H9 (cell line): ENCODE results near the gene SYCE1. TPM values are rescaled to one million over a fixed set of nuclear protein-coding genes. Genes with fewer than 3 reads are reported as not detected.

Experiments
- DNase-seq: peaks from one replicate; pipeline ENCODE4 v3.0.0-alpha.2; 2017
- H2AFZ ChIP-seq: one replicate; pipeline ENCODE4 v1.6.1; 2013; ENCODE audit warnings: mild to moderate bottlenecking, low read length, control low read depth, moderate library complexity
- H2AK5ac ChIP-seq: 2 replicates; pipeline ENCODE4 v1.6.1; 2013; ENCODE audit warnings: low read length, control low read depth, mixed read lengths; ENCODE audit not compliant: insufficient read length
- H2BK120ac ChIP-seq: one replicate; pipeline ENCODE4 v1.6.1; 2013; ENCODE audit warnings: low read depth, mild to moderate bottlenecking, low read length, control low read depth, inconsistent platforms; ENCODE audit not compliant: poor library complexity, severe bottlenecking
- H2BK12ac ChIP-seq: 2 replicates; pipeline ENCODE4 v1.6.1; 2013; ENCODE audit warnings: low read length, control low read depth, mixed read lengths, low read depth; ENCODE audit not compliant: insufficient read length
- H2BK15ac ChIP-seq: 2 replicates; pipeline ENCODE4 v1.6.1; 2013; ENCODE audit warnings: low read depth, low read length, control low read depth
- H2BK20ac ChIP-seq: one replicate; pipeline ENCODE4 v1.6.1; 2013; ENCODE audit warnings: low read depth, mild to moderate bottlenecking, low read length, control low read depth, inconsistent platforms; ENCODE audit not compliant: poor library complexity, severe bottlenecking
- H2BK5ac ChIP-seq: 2 replicates; pipeline ENCODE4 v1.6.1; 2013; ENCODE audit warnings: low read length, control low read depth, mixed read lengths; ENCODE audit not compliant: insufficient read length
- H3K14ac ChIP-seq: 2 replicates; pipeline ENCODE4 v1.6.1; 2013; ENCODE audit warnings: low read length, control low read depth; ENCODE audit not compliant: insufficient read depth
- H3K18ac ChIP-seq: 2 replicates; pipeline ENCODE4 v1.6.1; 2013; ENCODE audit warnings: low read depth, mild to moderate bottlenecking, mixed read lengths, low read length, control low read depth; ENCODE audit not compliant: insufficient read length
- H3K23ac ChIP-seq: 2 replicates; pipeline ENCODE4 v1.6.1; 2013; ENCODE audit warnings: low read length, control low read depth, mixed read lengths, low read depth; ENCODE audit not compliant: insufficient read length
- H3K23me2 ChIP-seq: 2 replicates; pipeline ENCODE4 v1.6.1; 2013; ENCODE audit warnings: low read depth, mild to moderate bottlenecking, mixed read lengths, low read length, control low read depth; ENCODE audit not compliant: insufficient read length, poor library complexity, severe bottlenecking
- H3K27ac ChIP-seq: 2 replicates; pipeline ENCODE4 v1.5.1; 2013; ENCODE audit warnings: low read length, control low read depth, mixed read lengths, low read depth; ENCODE audit not compliant: insufficient read length
- H3K27me3 ChIP-seq: 2 replicates; pipeline ENCODE4 v1.6.1; 2013; ENCODE audit warnings: low read length, control low read depth, inconsistent platforms; ENCODE audit not compliant: insufficient read depth
- H3K4ac ChIP-seq: 2 replicates; pipeline ENCODE4 v1.6.1; 2013; ENCODE audit warnings: low read depth, mild to moderate bottlenecking, control low read depth, inconsistent platforms, low read length, moderate library complexity
- H3K4me1 ChIP-seq: 2 replicates; pipeline ENCODE4 v1.6.1; 2013; ENCODE audit warnings: low read length, control low read depth, inconsistent platforms; ENCODE audit not compliant: insufficient read depth
- H3K4me2 ChIP-seq: 2 replicates; pipeline ENCODE4 v1.6.1; 2013; ENCODE audit warnings: low read length, control low read depth, mixed read lengths; ENCODE audit not compliant: insufficient read length, insufficient read depth
- H3K56ac ChIP-seq: 2 replicates; pipeline ENCODE4 v1.6.1; 2013; ENCODE audit warnings: low read depth, mild to moderate bottlenecking, mixed read lengths, low read length, control low read depth; ENCODE audit not compliant: insufficient read length
- H3K79me1 ChIP-seq: 2 replicates; pipeline ENCODE4 v1.6.1; 2013; ENCODE audit warnings: low read depth, mild to moderate bottlenecking, moderate library complexity, low read length, control low read depth, inconsistent platforms; ENCODE audit not compliant: insufficient read depth, poor library complexity, severe bottlenecking
- H3K79me2 ChIP-seq: 2 replicates; pipeline ENCODE4 v1.6.1; 2013; ENCODE audit warnings: low read length, control low read depth, inconsistent platforms; ENCODE audit not compliant: insufficient read depth
- H3K9ac ChIP-seq: 2 replicates; pipeline ENCODE4 v1.6.1; 2013; ENCODE audit warnings: low read length, control low read depth, mixed read lengths; ENCODE audit not compliant: insufficient read length; ENCODE audit errors: extremely low read depth
- H3K9me3 ChIP-seq: one replicate; pipeline ENCODE4 v1.6.1; 2013; ENCODE audit warnings: low read depth, low read length, inconsistent platforms; ENCODE audit not compliant: control insufficient read depth
- H3T11ph ChIP-seq: one replicate; pipeline ENCODE4 v1.6.1; 2013; ENCODE audit warnings: mild to moderate bottlenecking, low read length, control low read depth, inconsistent platforms
- H4K20me1 ChIP-seq: one replicate; pipeline ENCODE4 v1.6.1; 2013; ENCODE audit not compliant: control insufficient read depth, insufficient read length, insufficient read depth
- H4K5ac ChIP-seq: 2 replicates; pipeline ENCODE4 v1.6.1; 2013; ENCODE audit warnings: low read depth, mild to moderate bottlenecking, mixed read lengths, low read length, control low read depth; ENCODE audit not compliant: insufficient read length
- H4K8ac ChIP-seq: replicated peaks from 2 replicates; pipeline ENCODE4 v1.6.1; 2013; ENCODE audit warnings: low read length, control low read depth, mixed read lengths, low read depth; ENCODE audit not compliant: insufficient read length
- H4K91ac ChIP-seq: 2 replicates; pipeline ENCODE4 v1.6.1; 2013; ENCODE audit warnings: low read depth, mild to moderate bottlenecking, moderate library complexity, mixed read lengths, low read length, control low read depth; ENCODE audit not compliant: insufficient read length
- H3K27ac Mint-ChIP-seq, 3 experiments: 2 replicates in 2 of 3; 3 replicates in 1 of 3; pipeline ENCODE4 v1.8.0; 2020 to 2021; ENCODE audit warnings: mixed read lengths in 3 of 3, mild to moderate bottlenecking in 1 of 3, moderate library complexity in 1 of 3
- H3K27me3 Mint-ChIP-seq: 2 replicates; pipeline ENCODE4 v1.8.0; 2021; ENCODE audit warnings: low read depth, mild to moderate bottlenecking, moderate library complexity, mixed read lengths
- H3K36me3 Mint-ChIP-seq, 3 experiments: 2 replicates in 2 of 3; 3 replicates in 1 of 3; pipeline ENCODE4 v1.8.0; 2020 to 2021; ENCODE audit warnings: low read depth in 3 of 3, mixed read lengths in 3 of 3; ENCODE audit not compliant: insufficient read depth in 1 of 3
- H3K4me1 Mint-ChIP-seq, 2 experiments: 2 replicates each; pipeline ENCODE4 v1.8.0; 2020; ENCODE audit warnings: mixed read lengths in 2 of 2
- H3K4me3 Mint-ChIP-seq, 2 experiments: 2 replicates in 1 of 2; 3 replicates in 1 of 2; pipeline ENCODE4 v1.8.0; 2020 to 2021; ENCODE audit warnings: mild to moderate bottlenecking in 2 of 2, mixed read lengths in 2 of 2, moderate library complexity in 1 of 2
- H3K9me3 Mint-ChIP-seq, 2 experiments: 2 replicates in 1 of 2; 3 replicates in 1 of 2; pipeline ENCODE4 v1.8.0; 2020; ENCODE audit warnings: mild to moderate bottlenecking in 2 of 2, mixed read lengths in 2 of 2, moderate library complexity in 1 of 2
- WGBS: extraction: QIAGEN DNeasy Blood & Tissue Kit; methylation state at CpG from one replicate; pipeline ENCODE4 v1.1.7; 2013; ENCODE audit warnings: missing lambda C conversion rate, low lambda C conversion rate, mixed read lengths; ENCODE audit not compliant: insufficient read length; ENCODE audit errors: extremely low coverage; 5-methylcytosine and 5-hydroxymethylcytosine counted together
- total RNA-seq: library from RNA; stranded (reverse); gene quantifications from 2 replicates; pipeline ENCODE4 v1.2.1, GENCODE V29; 2021
- TF ChIP-seq, protein P1 (sequence below): fragments of 200-600 bp; sonication (generic); conservative IDR thresholded peaks from 3 replicates; pipeline ENCODE4 v1.8.0; 2021; ENCODE audit warnings: antibody characterized with exemption, mild to moderate bottlenecking

SYCE1 gene
- total RNA-seq, 1 experiment from 2014 or later, result not detected

DNA sequence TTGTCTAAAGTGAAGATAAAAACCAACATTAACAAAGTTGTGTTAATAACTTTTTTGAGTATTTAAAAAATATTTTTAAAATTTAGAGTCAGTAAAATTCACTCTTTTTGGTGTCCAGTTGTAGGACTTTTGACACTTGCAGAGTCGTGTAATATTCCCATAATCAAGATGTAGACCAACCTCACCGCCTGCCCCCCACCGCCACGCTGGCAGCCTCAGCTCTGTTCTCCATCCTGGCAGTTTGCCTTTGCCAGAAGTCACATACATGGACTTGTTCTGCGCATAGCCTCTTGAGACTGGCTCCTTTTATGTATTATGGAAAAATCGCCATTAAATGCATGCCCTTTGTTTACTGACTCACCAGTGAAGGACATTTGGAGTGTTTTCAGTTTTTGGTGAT is 27.3 kb upstream of the SYCE1 start:
- Histone ChIP-seq H3K79me1 (no peaks in the 10 kb centered on the region), H4K20me1 (no peaks in the 10 kb centered on the region), H3T11ph (no peak overlapping the region), H2BK12ac (no peak overlapping the region), H3K79me2 (no peaks in the 10 kb centered on the region), H3K4me2 (no peak overlapping the region), H3K9ac (no peak overlapping the region), H2BK20ac (no peak overlapping the region), H3K18ac (no peak overlapping the region), H2BK15ac (no peak overlapping the region), H3K27me3 (no peaks in the 10 kb centered on the region), H3K27ac (no peak overlapping the region), H3K4me1 (no peaks in the 10 kb centered on the region), H3K14ac (no peak overlapping the region), H2AK5ac (no peak overlapping the region), H2BK5ac (no peak overlapping the region), H2AFZ (no peak overlapping the region), H3K4ac (no peak overlapping the region), H3K23ac (no peak overlapping the region), H4K5ac (no peak overlapping the region), H3K9me3 (peaks cover 55% of the 10 kb centered on the region), H2BK120ac (no peak overlapping the region), H3K56ac (no peak overlapping the region), H3K23me2 (no peaks in the 10 kb centered on the region), H4K8ac (no peak overlapping the region), H4K91ac (no peak overlapping the region)
- Mint-ChIP-seq H3K36me3 (peaks cover 5 to 31% (median 15%) of the 10 kb centered on the region in 3 experiments; a peak in 6 of 7 replicates), H3K27me3 (no peaks in the 10 kb centered on the region; the same call in 1 of the 2 replicates), H3K4me1 (no peaks in the 10 kb centered on the region), H3K9me3 (peaks cover 79 to 96% of the 10 kb centered on the region in 2 experiments), H3K27ac (no peak overlapping the region), H3K4me3 (no peak overlapping the region)
- TF ChIP-seq, protein P1, sequence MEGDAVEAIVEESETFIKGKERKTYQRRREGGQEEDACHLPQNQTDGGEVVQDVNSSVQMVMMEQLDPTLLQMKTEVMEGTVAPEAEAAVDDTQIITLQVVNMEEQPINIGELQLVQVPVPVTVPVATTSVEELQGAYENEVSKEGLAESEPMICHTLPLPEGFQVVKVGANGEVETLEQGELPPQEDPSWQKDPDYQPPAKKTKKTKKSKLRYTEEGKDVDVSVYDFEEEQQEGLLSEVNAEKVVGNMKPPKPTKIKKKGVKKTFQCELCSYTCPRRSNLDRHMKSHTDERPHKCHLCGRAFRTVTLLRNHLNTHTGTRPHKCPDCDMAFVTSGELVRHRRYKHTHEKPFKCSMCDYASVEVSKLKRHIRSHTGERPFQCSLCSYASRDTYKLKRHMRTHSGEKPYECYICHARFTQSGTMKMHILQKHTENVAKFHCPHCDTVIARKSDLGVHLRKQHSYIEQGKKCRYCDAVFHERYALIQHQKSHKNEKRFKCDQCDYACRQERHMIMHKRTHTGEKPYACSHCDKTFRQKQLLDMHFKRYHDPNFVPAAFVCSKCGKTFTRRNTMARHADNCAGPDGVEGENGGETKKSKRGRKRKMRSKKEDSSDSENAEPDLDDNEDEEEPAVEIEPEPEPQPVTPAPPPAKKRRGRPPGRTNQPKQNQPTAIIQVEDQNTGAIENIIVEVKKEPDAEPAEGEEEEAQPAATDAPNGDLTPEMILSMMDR, result no peak
- DNase-seq, result no peak
- no CpG with 5 or more reads among the region's 6 CpGs for WGBS
